ENCODE results near the gene PIGN. TPM values are rescaled to one million over a fixed set of nuclear protein-coding genes. Genes with fewer than 3 reads are reported as not detected.

Gene PIGN
- polyA plus RNA-seq, 3 donors, result 27.5 to 34.0 (median 30.4) TPM

GRCh38 chr18:62122330-62122729 lies 64.5 kb downstream of the PIGN start:
- no peak for DNase-seq (ENCODE audit: low read depth in 3 of 3, low spot score in 2 of 3)

GRCh38 chr18:62119884-62120283 lies 67.0 kb downstream of the PIGN start:
- no peak for DNase-seq (ENCODE audit: low read depth in 3 of 3, low spot score in 2 of 3)

- no peak for DNase-seq (ENCODE audit: low read depth in 3 of 3, low spot score in 2 of 3)
Measured at GRCh38 chr18:62118328-62118727, 68.5 kb downstream of the PIGN start.

DNA sequence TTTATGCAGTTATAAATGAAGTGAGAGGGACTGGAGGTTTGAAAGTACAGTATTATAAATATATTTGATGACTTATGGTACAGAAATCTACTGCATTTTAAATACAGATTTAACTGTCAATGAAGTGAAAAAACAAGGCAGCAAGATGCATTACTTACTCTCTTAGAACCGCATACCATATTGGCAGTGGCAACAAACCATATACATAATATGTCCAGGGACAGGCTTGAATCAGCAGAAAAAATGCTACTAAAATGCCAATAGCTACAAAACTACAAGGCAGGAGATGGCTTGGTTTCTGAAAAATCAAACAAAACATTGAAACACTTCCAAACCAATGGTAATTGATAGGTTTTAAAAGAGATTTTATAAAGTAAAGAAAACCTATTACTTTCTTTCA lies 77.2 kb downstream of the PIGN start:
- DNase-seq (ENCODE audit: low read depth in 3 of 3, low spot score in 2 of 3), result no peak

GRCh38 chr18:62107881-62108280 lies 79.0 kb downstream of the PIGN start:
- no peak for DNase-seq (ENCODE audit: low read depth in 3 of 3, low spot score in 2 of 3)

- no peak for DNase-seq (ENCODE audit: low read depth in 3 of 3, low spot score in 2 of 3)
Measured at GRCh38 chr18:62106271-62106670, 80.6 kb downstream of the PIGN start.

- DNase-seq (ENCODE audit: low read depth in 3 of 3, low spot score in 2 of 3), result no peak
Measured at GRCh38 chr18:62105376-62105775, 81.5 kb downstream of the PIGN start.

DNA sequence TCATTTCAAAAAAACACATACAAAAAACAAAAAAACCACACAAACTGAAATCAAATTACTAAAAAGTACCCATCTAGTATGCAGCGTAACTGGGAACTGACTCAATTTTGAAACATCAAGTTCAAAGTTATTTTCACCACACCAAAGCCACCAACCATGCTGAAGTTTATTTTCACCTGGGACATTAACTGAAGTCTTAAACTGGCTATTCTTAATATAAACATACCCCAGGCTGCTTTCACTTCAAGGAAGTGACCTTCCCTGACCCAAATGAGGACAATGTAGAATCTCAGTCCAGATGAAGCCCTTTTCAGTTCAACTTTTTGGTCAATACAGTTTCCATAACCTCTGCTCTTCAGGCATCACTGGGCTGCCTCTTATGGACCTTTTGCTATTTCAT lies 84.6 kb downstream of the PIGN start:
- no peak for DNase-seq (ENCODE audit: low read depth in 3 of 3, low spot score in 2 of 3)

GRCh38 chr18:62101321-62101721 lies 85.5 kb downstream of the PIGN start:
- no peak for DNase-seq (ENCODE audit: low read depth in 3 of 3, low spot score in 2 of 3)

GRCh38 chr18:62098960-62099359 lies 87.9 kb downstream of the PIGN start:
- no peak for DNase-seq (ENCODE audit: low read depth in 3 of 3, low spot score in 2 of 3)

GRCh38 chr18:62097698-62098097 lies 89.2 kb downstream of the PIGN start:
- no peak for DNase-seq (ENCODE audit: low read depth in 3 of 3, low spot score in 2 of 3)

DNA sequence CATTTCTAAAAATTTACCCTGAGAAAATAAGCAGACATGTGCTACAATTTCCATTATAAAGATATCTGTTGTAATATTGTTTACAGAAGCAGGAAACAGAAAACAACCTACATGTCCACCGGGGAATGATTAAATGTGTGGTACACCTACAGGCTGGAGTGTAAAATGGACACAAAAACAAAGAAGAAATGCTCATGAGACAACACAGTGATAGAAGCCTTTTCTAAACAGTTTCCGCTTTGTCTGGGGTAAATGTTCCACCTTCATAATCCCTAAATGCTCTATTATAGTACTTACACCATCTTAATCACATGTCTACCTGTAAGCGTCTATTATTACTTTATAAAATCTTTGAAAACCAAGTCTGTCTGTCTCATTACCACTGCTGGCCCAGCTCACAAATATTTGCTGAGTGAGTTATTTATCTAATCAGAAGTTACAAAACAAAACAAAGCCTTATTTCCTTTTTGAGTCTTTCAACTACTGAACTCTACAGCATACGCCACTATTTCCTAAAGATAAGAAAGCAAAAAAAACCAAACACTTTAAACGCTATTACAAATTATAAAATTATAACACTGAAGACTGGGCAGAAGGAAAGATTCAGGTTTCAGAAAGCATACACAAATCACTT lies 95.3 kb downstream of the PIGN start:
- DNase-seq (ENCODE audit: low read depth in 3 of 3, low spot score in 2 of 3), result no peak

DNA sequence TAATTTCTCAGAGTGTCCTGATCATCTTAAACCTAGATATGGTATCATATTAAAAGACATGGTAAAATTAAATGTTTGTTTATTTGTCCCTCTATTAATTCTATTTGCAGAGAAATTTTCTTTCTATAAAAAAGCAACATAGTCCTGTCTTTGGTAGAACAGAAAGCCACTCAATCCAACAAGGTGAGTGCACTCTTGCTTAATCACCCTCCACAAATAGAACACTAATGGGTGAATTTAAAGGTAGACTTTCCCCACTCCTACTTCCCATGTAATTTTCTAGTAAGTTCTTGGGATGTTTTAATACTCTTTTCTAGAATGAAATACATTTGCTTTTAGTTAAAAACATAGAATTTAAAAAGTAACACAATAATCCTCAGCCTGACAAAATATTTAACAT lies 97.7 kb downstream of the PIGN start:
- no peak for DNase-seq (ENCODE audit: low read depth in 3 of 3, low spot score in 2 of 3)

DNA sequence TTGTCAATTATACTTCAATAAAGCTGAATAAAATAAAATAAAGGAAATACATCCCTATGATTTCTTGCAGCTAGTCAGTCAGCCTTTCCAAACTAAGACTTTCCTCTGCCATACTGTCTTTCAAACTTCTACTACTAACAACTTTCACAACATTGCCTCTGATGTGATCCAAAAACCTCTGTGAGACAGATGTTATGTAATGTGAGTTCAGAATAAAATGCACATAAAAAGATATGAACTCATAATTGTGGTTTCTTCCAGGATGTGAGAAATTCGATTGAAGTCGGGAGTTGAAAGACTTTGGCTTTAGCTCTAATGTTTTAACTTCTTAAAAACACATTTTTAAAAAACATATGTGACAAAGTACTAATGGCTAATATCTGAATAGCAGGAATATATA lies 98.7 kb downstream of the PIGN start:
- DNase-seq (ENCODE audit: low read depth in 3 of 3, low spot score in 2 of 3), result no peak

- no peak for DNase-seq (ENCODE audit: low read depth in 3 of 3, low spot score in 2 of 3)
Measured at GRCh38 chr18:62085756-62086155, 101.1 kb downstream of the PIGN start.

DNA sequence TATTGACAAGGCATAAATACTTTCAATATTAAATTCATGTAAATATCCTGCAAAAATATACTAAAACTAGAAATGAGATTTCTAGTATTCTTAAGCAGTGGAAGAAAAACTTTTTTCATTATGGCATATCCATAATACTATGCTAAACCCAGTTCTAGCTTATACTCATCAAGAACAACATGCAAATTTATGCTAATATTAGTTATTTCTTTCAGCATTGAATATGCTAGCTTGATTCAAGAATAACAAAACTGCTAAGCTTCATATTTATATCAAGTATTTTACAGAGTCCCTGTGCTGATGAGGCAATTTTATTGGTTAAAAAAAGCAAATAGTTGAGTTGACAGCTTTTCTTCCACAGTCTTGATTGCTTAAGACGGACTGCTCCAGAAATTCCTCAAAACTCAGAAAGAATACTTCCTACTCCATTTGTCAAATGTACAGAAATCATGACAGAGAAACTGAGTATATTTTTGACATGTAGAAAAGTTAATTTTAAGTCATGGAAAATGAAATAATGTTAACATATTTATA lies 105.0 kb downstream of the PIGN start:
- no peak for DNase-seq (ENCODE audit: low read depth in 3 of 3, low spot score in 2 of 3)

GRCh38 chr18:62081248-62081647 lies 105.6 kb downstream of the PIGN start:
- DNase-seq (ENCODE audit: low read depth in 3 of 3, low spot score in 2 of 3), result no peak

- DNase-seq (ENCODE audit: low read depth in 3 of 3, low spot score in 2 of 3), result no peak
Measured at GRCh38 chr18:62080172-62080900, 106.5 kb downstream of the PIGN start.

DNA sequence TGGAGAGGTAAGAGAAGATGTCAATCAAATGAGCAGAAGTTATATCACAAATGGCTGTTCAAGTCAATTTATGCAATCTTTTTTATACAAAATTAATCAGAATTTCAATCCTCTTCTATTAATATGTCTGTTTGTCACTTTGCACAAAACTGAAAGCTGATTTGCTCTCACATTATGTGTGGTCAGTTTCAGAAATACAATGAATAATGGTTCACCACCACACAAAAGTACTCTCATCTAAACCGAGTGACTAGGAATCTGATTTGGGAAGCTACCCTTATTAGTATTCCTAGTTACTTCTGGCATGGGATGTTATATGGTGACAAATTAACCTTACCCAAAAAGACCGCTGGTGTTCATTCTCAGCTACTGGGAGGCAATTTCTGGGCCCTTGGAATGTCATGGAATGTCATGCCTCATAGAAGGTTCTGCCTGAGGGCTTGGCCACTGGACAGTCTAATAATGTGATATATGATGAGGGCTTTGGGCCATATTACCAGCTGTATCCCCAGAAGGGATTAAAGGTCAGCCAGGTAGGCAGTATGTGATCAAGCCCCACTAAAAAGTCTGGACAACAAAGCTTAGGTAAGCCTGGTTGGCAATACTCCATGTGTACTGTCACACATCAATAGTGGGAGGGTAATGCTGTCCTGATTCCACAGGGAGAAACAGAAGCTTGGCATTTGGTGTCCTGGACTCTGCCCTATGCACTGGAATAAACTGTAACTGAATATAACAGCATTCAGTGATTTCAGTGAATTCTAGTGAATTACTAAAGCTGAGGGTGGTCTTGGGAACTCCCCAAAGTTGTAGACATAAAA lies 113.2 kb downstream of the PIGN start:
- DNase-seq (ENCODE audit: low read depth in 3 of 3, low spot score in 2 of 3), result no peak

- DNase-seq (ENCODE audit: low read depth in 3 of 3, low spot score in 2 of 3), result no peak
Measured at GRCh38 chr18:62072370-62072769, 114.5 kb downstream of the PIGN start.

GRCh38 chr18:62071071-62071470 lies 115.8 kb downstream of the PIGN start:
- DNase-seq (ENCODE audit: low read depth in 3 of 3, low spot score in 2 of 3), result no peak
